Ishikawa (cell line): ENCODE data around the gene ABCG1.

Source experiments
- CEBPB ChIP-seq: IDR thresholded peaks from 2 replicates; pipeline ENCODE4 v1.6.1; 2012
- CREB1 ChIP-seq: IDR thresholded peaks from 2 replicates; pipeline ENCODE4 v1.6.1; 2012; ENCODE audit warnings: low read depth
- EGR1 ChIP-seq: IDR thresholded peaks from 2 replicates; pipeline ENCODE4 v1.6.1; 2012
- EP300 ChIP-seq: IDR thresholded peaks from 2 replicates; pipeline ENCODE4 v1.6.1; 2012; ENCODE audit warnings: borderline replicate concordance
- FOXM1 ChIP-seq: IDR thresholded peaks from 2 replicates; pipeline ENCODE4 v1.6.1; 2012; ENCODE audit warnings: low read depth, borderline replicate concordance
- NFIC ChIP-seq: IDR thresholded peaks from 2 replicates; pipeline ENCODE4 v1.6.1; 2012
- RAD21 ChIP-seq: IDR thresholded peaks from 2 replicates; pipeline ENCODE4 v1.6.1; 2012; ENCODE audit warnings: low read depth
- TAF1 ChIP-seq: IDR thresholded peaks from 2 replicates; pipeline ENCODE4 v1.6.1; 2012; ENCODE audit warnings: low read depth, mild to moderate bottlenecking
- TCF12 ChIP-seq: IDR thresholded peaks from 2 replicates; pipeline ENCODE4 v1.6.1; 2012; ENCODE audit warnings: low read depth
- TEAD4 ChIP-seq: IDR thresholded peaks from 2 replicates; pipeline ENCODE4 v1.6.1; 2012
- YY1 ChIP-seq: IDR thresholded peaks from 2 replicates; pipeline ENCODE4 v1.6.1; 2012; ENCODE audit warnings: low read depth
- ZBTB7A ChIP-seq: IDR thresholded peaks from 2 replicates; pipeline ENCODE4 v1.6.1; 2012; ENCODE audit warnings: low read depth
- TF ChIP-seq, protein P1 (sequence below): IDR thresholded peaks from 2 replicates; pipeline ENCODE4 v1.6.1; 2012; ENCODE audit warnings: low read depth, mild to moderate bottlenecking
- TF ChIP-seq, protein P2 (sequence below): IDR thresholded peaks from 2 replicates; pipeline ENCODE4 v1.6.1; 2012
- TF ChIP-seq, protein P3 (sequence below): IDR thresholded peaks from 2 replicates; pipeline ENCODE4 v1.6.1; 2012

Gene ABCG1

GRCh38 chr21:42303443-42303842, 84.5 kb downstream of the ABCG1 start:
- TF ChIP-seq RAD21 (no peak), TCF12 (no peak), FOXM1 (no peak), ZBTB7A (no peak), TEAD4 (no peak), EGR1 (no peak), NFIC (no peak), EP300 (no peak)
- TF ChIP-seq, protein P1, sequence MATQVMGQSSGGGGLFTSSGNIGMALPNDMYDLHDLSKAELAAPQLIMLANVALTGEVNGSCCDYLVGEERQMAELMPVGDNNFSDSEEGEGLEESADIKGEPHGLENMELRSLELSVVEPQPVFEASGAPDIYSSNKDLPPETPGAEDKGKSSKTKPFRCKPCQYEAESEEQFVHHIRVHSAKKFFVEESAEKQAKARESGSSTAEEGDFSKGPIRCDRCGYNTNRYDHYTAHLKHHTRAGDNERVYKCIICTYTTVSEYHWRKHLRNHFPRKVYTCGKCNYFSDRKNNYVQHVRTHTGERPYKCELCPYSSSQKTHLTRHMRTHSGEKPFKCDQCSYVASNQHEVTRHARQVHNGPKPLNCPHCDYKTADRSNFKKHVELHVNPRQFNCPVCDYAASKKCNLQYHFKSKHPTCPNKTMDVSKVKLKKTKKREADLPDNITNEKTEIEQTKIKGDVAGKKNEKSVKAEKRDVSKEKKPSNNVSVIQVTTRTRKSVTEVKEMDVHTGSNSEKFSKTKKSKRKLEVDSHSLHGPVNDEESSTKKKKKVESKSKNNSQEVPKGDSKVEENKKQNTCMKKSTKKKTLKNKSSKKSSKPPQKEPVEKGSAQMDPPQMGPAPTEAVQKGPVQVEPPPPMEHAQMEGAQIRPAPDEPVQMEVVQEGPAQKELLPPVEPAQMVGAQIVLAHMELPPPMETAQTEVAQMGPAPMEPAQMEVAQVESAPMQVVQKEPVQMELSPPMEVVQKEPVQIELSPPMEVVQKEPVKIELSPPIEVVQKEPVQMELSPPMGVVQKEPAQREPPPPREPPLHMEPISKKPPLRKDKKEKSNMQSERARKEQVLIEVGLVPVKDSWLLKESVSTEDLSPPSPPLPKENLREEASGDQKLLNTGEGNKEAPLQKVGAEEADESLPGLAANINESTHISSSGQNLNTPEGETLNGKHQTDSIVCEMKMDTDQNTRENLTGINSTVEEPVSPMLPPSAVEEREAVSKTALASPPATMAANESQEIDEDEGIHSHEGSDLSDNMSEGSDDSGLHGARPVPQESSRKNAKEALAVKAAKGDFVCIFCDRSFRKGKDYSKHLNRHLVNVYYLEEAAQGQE = no peak
- TF ChIP-seq, protein P2, sequence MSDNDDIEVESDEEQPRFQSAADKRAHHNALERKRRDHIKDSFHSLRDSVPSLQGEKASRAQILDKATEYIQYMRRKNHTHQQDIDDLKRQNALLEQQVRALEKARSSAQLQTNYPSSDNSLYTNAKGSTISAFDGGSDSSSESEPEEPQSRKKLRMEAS = no peak
- TF ChIP-seq, protein P3, sequence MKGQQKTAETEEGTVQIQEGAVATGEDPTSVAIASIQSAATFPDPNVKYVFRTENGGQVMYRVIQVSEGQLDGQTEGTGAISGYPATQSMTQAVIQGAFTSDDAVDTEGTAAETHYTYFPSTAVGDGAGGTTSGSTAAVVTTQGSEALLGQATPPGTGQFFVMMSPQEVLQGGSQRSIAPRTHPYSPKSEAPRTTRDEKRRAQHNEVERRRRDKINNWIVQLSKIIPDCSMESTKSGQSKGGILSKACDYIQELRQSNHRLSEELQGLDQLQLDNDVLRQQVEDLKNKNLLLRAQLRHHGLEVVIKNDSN = no peak

- TF ChIP-seq, protein P2 = no peak
- no peak for TF ChIP-seq EGR1
- no peak for TF ChIP-seq CREB1
- TF ChIP-seq RAD21 = no peak
- TF ChIP-seq, protein P3 = no peak
- TF ChIP-seq TAF1 = no peak
- no peak for TF ChIP-seq YY1
- no peak for TF ChIP-seq NFIC
- no peak for TF ChIP-seq ZBTB7A
- no peak for TF ChIP-seq TCF12
- no peak for TF ChIP-seq TEAD4
- TF ChIP-seq CEBPB = no peak
- no peak for TF ChIP-seq FOXM1
- TF ChIP-seq, protein P1 = no peak
- no peak for TF ChIP-seq EP300
These were observed 85.9 kb downstream of the ABCG1 start for GRCh38 chr21:42304556-42305454.

DNA sequence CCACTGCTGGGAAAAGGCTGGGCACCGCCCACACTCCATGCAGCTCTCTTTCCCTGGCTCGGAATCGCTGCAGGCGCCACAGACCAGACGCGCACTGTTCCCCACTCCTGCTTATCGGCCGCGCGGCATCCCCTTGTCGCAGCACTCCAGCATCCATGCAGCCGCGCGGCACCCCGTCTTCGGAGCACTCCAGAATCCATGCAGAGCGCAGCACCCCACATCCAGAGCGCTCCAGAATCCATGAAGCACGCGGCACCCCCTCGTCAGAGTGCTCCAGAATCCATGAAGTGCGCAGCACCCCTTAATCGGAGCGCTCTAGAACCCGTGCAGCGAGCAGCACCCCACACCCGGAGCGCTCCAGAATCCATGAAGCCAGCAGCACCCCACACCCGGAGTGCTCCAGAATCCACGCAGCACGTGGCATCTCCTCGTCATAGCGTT, 86.8 kb downstream of the ABCG1 start:
- TF ChIP-seq EP300 (no peak), TCF12 (no peak), TEAD4 (no peak), NFIC (no peak), RAD21 (no peak), YY1 (no peak), CEBPB (no peak), EGR1 (no peak), CREB1 (no peak), ZBTB7A (no peak), FOXM1 (no peak), TAF1 (no peak)
- TF ChIP-seq, protein P1 = no peak
- TF ChIP-seq, protein P2 = no peak
- TF ChIP-seq, protein P3 = no peak
